CD4-positive, alpha-beta T cell treated with Interleukin-2 at 100 ng/mL for 4 hours (primary cell): ENCODE results near the gene SPANXA2.
"Not testable (repeated sequence)": the region's sequence is repeated elsewhere in the genome, so short reads cannot be mapped to it uniquely, and the experiment has no call there.

ENCODE experiments used
- DNase-seq: peaks from one replicate; pipeline ENCODE4 v3.0.0-alpha.2; 2020; ENCODE audit warnings: low spot score

Gene SPANXA2, protein sequence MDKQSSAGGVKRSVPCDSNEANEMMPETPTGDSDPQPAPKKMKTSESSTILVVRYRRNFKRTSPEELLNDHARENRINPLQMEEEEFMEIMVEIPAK

DNA sequence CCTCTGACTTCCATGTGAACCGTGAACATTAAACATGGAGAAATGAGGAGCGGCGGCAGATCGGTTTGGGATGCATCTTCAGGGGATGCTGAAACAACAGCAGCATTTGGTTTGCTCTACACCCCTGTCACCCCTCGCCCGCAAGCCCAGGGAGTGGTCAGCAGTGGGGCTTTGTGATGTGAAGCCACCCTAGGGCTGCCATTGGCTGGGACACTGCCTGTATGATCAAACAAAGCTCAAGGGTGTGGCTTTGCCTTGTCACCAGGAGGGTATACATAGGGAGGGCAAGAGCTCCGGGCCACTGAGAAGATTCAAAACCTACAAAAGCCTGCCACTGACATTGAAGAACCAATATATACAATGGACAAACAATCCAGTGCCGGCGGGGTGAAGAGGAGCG lies at the start of gene SPANXA2:
SPANXA2 (plus strand) TSS at position 301 of the 400 bp plus-strand sequence; CDS start at position 361, 60 bp downstream.
- not testable (repeated sequence) for DNase-seq

DNA sequence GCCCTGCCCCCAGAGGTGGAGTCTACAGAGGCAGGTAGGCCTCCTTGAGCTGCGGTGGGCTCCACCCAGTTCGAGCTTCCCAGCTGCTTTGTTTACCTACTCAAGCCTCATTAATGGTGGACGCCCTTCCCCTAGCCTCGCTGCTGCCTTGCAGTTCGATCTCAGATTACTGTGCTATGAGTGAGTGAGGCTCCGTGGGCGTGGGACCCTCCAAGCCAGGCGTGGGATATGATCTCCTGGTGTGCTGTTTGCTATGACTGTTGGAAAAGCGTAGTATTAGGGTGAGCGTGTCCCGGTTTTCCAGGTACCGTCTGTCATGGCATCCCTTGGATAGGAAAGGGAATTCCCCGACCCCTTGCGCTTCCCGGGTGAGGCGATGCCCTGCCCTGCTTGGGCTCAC lies 47.0 kb upstream of the SPANXA2 start:
- DNase-seq, result not testable (repeated sequence)

DNA sequence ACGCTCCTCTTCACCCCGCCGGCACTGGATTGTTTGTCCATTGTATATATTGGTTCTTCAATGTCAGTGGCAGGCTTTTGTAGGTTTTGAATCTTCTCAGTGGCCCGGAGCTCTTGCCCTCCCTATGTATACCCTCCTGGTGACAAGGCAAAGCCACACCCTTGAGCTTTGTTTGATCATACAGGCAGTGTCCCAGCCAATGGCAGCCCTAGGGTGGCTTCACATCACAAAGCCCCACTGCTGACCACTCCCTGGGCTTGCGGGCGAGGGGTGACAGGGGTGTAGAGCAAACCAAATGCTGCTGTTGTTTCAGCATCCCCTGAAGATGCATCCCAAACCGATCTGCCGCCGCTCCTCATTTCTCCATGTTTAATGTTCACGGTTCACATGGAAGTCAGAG lies 4.9 kb upstream of the SPANXA2 start, which contains the start of gene SPANXA1:
SPANXA1 (minus strand) TSS at position 101 of the 400 bp plus-strand sequence; CDS start at position 41, 60 bp downstream.
- DNase-seq, result not testable (repeated sequence)

DNA sequence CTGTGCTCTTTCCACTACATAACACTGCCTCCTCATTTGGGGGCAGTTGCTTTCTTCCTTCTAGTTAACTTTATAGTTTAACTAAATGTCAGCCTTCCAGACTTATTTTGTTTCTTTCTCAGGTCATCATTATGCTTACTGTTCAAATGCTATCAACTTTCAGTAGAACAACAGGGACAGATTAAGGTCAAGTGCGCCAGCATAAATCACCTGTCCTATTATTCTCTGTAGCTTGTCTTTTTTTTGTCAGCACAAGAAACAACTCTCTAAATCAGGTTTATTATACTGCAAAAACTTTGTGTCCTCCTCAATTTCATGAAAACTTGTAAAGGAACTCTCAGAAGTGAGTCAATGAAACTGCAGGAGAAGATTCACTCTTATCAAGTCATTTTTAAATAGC lies 19.6 kb downstream of the SPANXA2 start:
- DNase-seq, result no peak

DNA sequence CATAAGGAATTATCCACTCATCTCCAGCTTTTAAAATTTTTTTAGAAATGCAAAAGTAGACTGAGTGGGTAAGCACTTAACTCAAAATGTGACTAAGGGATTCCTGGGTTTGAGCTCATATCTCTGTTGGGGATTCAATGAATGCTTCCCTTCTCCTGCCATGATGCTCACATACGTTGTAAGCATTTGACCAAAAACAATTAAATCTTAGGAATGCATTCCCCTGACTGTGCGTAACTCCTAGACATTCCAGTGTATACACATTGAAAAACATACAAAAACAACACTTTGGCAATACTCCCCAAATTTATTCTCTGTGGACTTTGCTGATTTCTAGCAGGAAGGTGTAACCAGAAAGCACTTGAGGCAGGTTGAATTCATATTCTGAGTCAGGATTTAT lies 29.8 kb downstream of the SPANXA2 start:
- no peak for DNase-seq

DNA sequence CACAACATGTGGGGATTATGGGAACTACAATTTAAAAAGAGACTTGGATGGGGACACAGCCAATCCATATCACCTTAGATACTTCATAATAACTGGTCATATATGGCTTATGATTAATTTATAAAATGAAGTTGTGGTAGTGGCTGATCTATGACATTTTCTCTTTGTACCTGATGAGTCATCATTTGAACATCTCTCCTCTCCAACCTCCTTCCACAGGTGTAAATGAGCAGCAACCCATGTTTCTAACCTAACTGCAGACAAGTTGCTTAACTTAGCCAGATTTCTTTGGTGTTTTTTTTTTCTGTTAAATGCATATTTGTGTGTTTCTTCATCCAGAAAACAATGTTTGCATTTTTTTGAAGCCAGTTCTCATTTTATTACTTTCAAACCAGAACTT lies 42.6 kb downstream of the SPANXA2 start:
- DNase-seq, result no peak

DNA sequence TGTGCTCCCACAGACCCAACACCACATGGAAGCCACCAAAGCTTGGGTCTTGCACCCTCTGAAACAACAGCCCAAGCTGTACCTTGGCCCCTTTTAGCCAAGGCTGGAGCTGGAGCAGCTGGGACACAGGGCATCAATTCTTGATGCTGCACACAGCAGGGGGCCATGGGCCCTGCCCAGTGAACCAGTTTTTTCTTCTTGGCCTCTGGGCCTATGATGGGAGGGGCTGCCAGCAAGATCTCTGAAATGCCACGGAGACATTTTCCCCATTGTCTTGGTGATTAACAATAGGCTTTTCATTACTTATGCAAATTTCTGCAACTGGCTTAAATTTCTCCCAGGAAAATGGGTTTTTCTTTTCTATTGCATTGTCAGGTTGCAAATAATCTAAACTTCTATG lies 49.0 kb downstream of the SPANXA2 start:
- DNase-seq, result no peak
